GM21619 (cell line): Measurements from ENCODE around the gene PDGFC.

Source experiments
- ATAC-seq: cut with Tn5 transposase; IDR thresholded peaks from one replicate; pipeline ENCODE4 v1.9.1; 2021; ENCODE audit not compliant: unreplicated experiment

The PDGFC gene

DNA sequence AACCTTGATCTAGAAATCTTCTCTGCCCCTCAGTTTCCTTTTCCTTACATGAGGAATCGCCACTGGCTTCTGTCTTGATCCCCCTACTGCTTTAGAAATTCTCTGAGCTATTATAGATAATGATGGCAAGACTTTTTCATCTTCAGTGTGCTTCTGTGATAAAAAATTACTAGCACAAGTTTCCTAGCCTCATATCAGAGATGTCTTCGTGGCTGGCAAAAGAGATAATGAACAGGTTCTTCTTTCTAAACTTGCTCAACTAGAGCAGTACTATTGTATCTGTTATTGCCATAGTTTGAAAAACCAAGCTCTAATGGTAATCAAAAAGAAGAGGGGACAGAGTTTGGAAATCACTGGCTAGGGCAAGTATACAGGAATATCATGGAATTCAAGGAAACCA, 4.1 kb upstream of the PDGFC start:
- ATAC-seq, result no peak

GRCh38 chr4:156974264-156974663, 2.7 kb upstream of the PDGFC start:
- ATAC-seq, result no peak

DNA sequence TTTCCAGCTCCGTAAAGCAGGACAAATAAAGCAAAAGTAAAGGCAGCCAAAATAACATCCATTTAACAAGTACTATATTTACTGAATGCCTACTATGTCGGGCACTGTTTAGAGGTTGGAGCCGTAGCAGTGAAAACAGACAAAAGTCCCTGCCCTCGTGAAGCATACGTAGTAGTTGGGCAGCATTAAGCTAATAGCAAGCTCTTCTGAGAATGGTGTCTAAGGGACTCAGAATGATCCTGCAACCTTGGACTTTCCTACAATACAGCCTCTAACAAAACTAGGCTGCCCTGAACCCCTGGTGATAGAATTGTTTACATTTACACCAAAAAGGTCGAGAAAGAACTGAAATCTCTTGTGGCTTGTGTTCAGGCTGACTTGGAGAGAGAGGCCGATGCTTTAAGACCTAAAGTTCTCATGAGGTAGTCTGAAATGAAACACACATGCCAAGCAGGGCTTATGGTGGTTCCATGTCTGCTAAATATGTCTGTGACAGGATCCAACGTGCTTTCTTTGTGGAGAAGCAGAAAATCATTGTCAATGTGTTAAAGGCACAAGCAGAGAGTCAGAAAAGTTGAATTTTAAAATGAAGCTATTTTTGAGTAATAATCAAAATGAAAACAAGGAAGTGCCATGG, 898 bp upstream of the PDGFC start:
- ATAC-seq, result no peak

GRCh38 chr4:156971165-156971675, 379 bp downstream of the PDGFC start:
- ATAC-seq, result no peak

DNA sequence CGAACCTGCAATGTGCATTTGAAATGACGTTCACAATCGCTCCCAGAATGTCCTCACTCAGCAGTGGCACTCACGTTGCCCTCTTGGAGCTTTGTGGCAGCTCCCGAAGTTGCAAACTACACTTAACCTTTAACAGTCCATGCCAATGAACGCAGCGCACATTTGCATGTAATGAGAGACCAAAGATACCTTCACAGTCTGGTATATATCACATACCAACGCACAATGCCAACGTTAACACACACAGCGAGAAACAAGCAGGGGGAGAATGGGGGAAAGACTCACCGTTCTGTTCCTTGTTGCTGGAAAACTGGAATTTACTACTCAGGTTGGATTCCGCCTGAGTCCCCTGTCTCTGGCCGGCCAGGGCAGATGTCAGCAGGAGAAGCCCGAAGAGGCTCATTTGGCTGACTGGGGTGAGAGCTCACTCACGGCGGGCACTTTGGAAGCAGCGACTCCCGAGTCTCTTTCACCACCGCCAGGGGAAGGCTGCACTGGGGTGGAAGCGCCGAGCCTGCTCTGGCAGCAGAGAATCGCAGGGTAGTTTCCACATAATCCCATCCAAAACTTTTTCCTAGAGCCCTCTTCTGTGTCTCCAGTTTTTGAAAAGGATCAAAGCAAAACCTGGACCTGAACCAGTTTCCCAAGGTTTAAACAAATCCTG, 966 bp downstream of the PDGFC start:
- no peak for ATAC-seq

- no peak for ATAC-seq
Measured at GRCh38 chr4:156969911-156970310, 1.7 kb downstream of the PDGFC start.

GRCh38 chr4:156969101-156969500, 2.5 kb downstream of the PDGFC start:
- ATAC-seq, result no peak

GRCh38 chr4:156968479-156968984, 3.1 kb downstream of the PDGFC start:
- peak; percentile 71 for ATAC-seq

DNA sequence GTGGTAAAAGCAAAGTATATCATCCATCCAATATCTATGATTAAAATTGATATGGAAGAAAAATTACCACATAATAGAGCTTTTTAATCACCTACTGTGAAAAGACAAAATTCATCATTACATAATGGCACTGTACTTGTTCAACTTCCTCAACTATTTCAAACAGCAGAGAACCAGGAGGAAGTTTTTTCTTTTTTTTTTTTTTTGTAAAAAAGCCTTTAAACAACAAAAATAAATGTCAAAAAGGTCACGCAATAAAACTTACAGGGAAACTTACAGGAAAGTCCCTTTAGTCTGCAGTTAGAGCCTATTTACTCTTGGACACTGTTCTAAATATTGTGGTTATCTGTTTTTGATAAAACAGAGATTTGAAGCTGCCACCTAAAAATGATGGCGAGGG, 4.8 kb downstream of the PDGFC start:
- no peak for ATAC-seq

DNA sequence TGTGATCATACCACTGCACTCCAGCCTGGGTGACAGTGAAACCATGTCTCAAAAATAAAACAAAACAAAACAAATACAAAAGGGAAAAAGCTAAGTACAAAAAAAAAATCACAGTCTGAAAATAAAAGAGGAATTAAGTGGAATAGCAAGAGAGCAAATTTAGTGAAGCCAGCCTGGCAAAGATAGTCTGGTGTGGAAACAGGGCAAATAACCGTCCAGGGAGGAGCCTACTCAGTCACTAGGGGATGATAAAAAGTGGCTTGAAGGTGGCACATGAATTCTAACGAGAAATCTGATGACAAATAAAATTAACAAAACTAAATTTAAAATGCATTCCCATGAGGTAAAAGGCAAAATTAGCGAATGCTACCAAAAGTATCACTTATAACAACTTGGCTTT, 8.2 kb downstream of the PDGFC start:
- ATAC-seq, result no peak

DNA sequence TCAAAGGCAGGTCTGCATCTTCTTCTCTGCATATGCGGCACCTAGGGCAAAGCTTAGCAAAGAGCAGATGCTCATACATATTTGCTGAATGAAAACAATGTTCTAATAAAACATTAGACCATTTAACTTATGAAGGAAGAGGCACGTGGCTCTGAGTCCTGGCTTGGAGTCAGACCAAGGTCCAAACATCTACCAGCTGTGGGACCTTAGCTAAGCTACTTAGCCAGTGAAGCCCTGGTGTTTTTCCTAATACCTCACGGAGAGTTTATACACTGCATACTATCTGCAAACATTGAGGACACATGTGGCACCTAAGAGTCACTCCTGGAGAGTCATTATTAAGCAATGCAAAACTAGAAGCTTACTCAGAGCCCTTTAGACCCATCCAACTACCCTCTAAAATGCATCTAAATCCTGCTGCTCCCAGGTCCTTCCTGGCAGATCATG, 9.0 kb downstream of the PDGFC start:
- ATAC-seq, result no peak

- no peak for ATAC-seq
Measured at GRCh38 chr4:156962058-156962358, 9.6 kb downstream of the PDGFC start.

DNA sequence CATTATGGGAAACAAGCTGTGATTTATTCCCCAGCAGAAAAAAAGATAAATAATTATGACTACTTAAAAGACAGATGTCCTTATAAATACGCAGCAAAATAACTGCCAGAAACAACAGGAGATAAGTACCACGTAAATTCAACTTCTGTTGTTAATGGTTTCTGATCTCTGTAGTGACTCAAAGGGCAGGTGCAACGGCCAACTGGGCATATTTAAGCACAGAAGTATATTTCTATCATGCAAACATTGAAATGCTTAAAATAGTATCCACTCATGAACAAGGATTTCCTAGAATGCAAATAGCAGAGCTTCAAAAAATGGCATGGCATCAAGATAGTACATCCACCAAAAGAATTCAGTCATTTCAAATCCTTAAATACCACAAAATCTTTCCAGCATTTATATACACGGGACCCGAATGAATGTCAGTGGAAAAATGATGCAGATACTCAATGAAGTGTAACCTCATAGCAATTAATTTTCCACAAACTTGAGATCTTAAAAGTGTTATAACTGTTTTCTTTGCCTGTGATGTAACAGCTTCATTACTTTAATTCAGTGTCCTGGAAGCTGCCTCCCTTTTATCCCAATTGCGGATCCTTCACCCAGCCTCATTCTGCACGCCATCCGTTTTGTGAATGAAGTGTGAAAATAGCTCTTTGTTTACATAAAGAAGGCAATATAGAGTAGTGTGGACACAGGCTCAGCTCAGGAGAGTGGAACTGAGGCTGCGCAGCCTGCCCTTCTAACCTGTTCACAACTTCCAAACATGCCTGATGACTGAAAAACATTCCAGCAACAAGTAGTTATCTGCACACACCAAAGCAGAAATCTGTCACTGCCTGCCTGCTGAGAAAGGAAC, 10.2 kb downstream of the PDGFC start:
- ATAC-seq, result no peak

DNA sequence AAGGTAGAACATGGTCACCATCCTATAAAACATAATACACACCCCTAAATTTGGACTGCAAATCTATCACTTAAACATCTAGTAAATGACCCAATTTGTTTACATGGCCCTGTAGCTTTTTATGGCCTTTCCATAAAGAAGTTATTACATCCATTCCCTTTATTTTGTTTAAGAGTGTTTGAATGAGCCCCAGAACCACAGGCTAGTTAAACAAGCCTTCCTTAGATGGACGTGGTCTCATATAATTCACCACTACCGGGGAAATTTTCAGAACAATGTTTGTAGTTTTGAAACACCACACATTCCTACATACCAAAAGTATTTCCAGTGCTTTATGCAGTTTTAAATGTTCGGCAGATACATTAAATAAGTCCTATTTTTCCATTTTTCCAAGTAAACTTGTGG, 12.3 kb downstream of the PDGFC start:
- ATAC-seq, result no peak

- ATAC-seq, result no peak
Measured at GRCh38 chr4:156958276-156959074, 13.1 kb downstream of the PDGFC start.

- ATAC-seq, result no peak
Measured at GRCh38 chr4:156957556-156957955, 14.0 kb downstream of the PDGFC start.

DNA sequence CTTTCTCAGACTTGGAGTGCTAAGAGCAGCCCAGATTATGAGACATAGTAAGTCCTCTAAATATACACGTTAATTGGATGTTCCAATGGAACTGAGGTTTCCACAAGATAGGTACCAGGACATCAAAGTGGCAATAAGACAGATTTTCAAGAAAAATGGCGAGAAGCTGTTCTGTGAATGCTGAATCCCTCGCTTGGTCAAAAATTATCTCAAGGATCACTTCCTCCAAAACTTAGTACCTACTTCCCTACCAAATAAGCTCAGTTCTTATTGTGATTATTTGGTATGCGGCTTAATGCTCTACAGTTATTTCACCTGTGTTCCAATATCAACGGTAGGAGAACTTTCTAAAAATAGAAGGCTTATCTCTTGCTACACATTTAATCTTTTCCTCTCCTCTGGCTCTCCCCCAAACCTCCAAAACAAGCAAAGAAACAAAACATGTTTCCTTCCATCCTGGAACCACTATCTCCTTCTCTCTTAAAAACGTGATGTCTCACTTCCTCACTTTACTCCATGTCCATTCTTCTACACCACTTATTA, 14.7 kb downstream of the PDGFC start:
- no peak for ATAC-seq

GRCh38 chr4:156956359-156956758, 15.2 kb downstream of the PDGFC start:
- ATAC-seq, result no peak

GRCh38 chr4:156954587-156954986, 17.0 kb downstream of the PDGFC start:
- no peak for ATAC-seq

- ATAC-seq, result no peak
Measured at GRCh38 chr4:156953951-156954350, 17.6 kb downstream of the PDGFC start.

DNA sequence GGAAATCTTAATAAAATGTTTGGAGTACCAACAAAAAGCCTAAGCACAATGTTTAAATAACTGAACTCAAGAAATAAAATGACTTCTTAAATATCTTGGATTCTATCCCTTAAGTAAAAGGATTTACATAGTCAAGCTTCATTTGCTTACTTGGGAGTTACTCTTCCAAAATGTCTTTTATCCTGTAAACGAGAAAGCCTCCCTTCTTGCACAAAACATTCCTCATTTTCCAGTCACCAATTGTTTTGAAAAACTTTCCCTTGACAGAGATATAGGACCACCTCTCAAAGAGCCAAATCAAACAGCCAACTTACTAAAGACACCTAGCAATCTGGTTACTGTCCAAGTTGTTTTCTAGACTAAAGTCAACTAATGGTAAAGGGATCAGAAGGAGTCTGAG, 18.6 kb downstream of the PDGFC start:
- no peak for ATAC-seq
